H1 (cell line): Measurements from ENCODE around the gene MRPL20. TPM values are rescaled to one million over a fixed set of nuclear protein-coding genes. Genes with fewer than 3 reads are reported as not detected.

ENCODE experiments used
- CTCF ChIA-PET: fragments of 300-600 bp; sonication (Branson Sonifier 250); formaldehyde crosslinking; loops from one replicate; lab custom pipeline; 2021; ENCODE audit not compliant: partially characterized antibody; lab: Charles Lee
- POLR2A ChIA-PET: fragments of 300-600 bp; sonication (Branson Sonifier 250); formaldehyde crosslinking; loops from one replicate; lab custom pipeline; 2021; ENCODE audit warnings: inconsistent platforms; ENCODE audit not compliant: partially characterized antibody; lab: Charles Lee
- DNase-seq, 2 experiments: peaks; one replicate each; pipeline versions ENCODE4 v3.0.0 to v3.0.0-alpha.2; 2010 to 2022; ENCODE audit warnings: low spot score in 2 of 2, low read depth in 1 of 2, mixed read lengths in 1 of 2
- FAIRE-seq: peaks from 2 replicates; lab custom pipeline; 2011; peaks lifted over from hg19 to GRCh38; lab: Jason Lieb, UNC
- H2AFZ ChIP-seq: 2 replicates; pipeline ENCODE4 v1.8.1; 2012; ENCODE audit warnings: low read length, inconsistent platforms
- H2AK5ac ChIP-seq: 2 replicates; pipeline ENCODE4 v1.6.1; 2013; ENCODE audit warnings: low read depth, low read length
- H2BK120ac ChIP-seq: replicated peaks from 2 replicates; pipeline ENCODE3; 2013; ENCODE audit warnings: low read depth, low read length, inconsistent platforms
- H2BK12ac ChIP-seq: 2 replicates; pipeline ENCODE4 v1.6.1; 2013; ENCODE audit warnings: low read depth, low read length
- H2BK15ac ChIP-seq: 2 replicates; pipeline ENCODE4 v1.6.1; 2013; ENCODE audit warnings: low read length
- H2BK20ac ChIP-seq: 2 replicates; pipeline ENCODE4 v1.6.1; 2013; ENCODE audit warnings: low read length
- H2BK5ac ChIP-seq: 2 replicates; pipeline ENCODE4 v1.6.1; 2013; ENCODE audit warnings: low read depth, low read length
- H3K14ac ChIP-seq: 2 replicates; pipeline ENCODE4 v1.6.1; 2013; ENCODE audit warnings: inconsistent platforms; ENCODE audit not compliant: insufficient read length
- H3K18ac ChIP-seq: 2 replicates; pipeline ENCODE4 v1.6.1; 2013; ENCODE audit warnings: low read length; ENCODE audit errors: extremely low read depth
- H3K23ac ChIP-seq: 2 replicates; pipeline ENCODE4 v1.6.1; 2013; ENCODE audit warnings: inconsistent platforms; ENCODE audit not compliant: insufficient read length
- H3K23me2 ChIP-seq: 2 replicates; pipeline ENCODE4 v1.6.1; 2013; ENCODE audit warnings: low read depth, low read length
- H3K27ac ChIP-seq: 2 replicates; pipeline ENCODE4 v1.6.1; 2011; ENCODE audit warnings: low read depth, low read length, inconsistent platforms
- H3K27me3 ChIP-seq, 4 experiments: replicated peaks in 1 of 4; 1 replicate in 1 of 4; 2 replicates in 3 of 4; pipeline versions ENCODE4 v1.6.1 to v1.8.1; 2011 to 2013; ENCODE audit warnings: low read length in 3 of 4, mild to moderate bottlenecking in 3 of 4, inconsistent platforms in 2 of 4, mixed read lengths in 2 of 4, moderate library complexity in 1 of 4; ENCODE audit not compliant: control insufficient read depth in 3 of 4, insufficient read depth in 3 of 4; ENCODE audit errors: extremely low read depth in 1 of 4
- H3K36me3 ChIP-seq, 4 experiments: 2 replicates each; pipeline versions ENCODE4 v1.6.1 to v1.8.1; 2011 to 2013; ENCODE audit warnings: mild to moderate bottlenecking in 4 of 4, low read length in 3 of 4, moderate library complexity in 2 of 4, control low read depth in 1 of 4, inconsistent platforms in 1 of 4; ENCODE audit not compliant: insufficient read depth in 4 of 4, control insufficient read depth in 2 of 4
- H3K4ac ChIP-seq: replicated peaks from 2 replicates; pipeline ENCODE3; 2013; ENCODE audit warnings: low read length, low read depth, mixed read lengths, inconsistent platforms; ENCODE audit not compliant: insufficient read length
- H3K4me1 ChIP-seq, 4 experiments: replicated peaks in 1 of 4; 1 replicate in 1 of 4; 2 replicates in 3 of 4; pipeline versions ENCODE4 v1.6.1 to v1.8.1; 2011 to 2013; ENCODE audit warnings: low read length in 3 of 4, inconsistent platforms in 2 of 4, mixed read lengths in 1 of 4; ENCODE audit not compliant: insufficient read depth in 4 of 4, control insufficient read depth in 3 of 4
- H3K4me2 ChIP-seq, 2 experiments: 2 replicates each; pipeline versions ENCODE4 v1.6.1 to v1.8.1; 2011 to 2013; ENCODE audit warnings: low read depth in 2 of 2, low read length in 2 of 2, control low read depth in 1 of 2, inconsistent platforms in 1 of 2, mild to moderate bottlenecking in 1 of 2; ENCODE audit not compliant: insufficient read depth in 1 of 2
- H3K4me3 ChIP-seq, 4 experiments: fragments of 200-600, 300-600 bp in 1 of 4; sonication (generic), shearing (Covaris generic), sonication (Bioruptor Twin) in 1 of 4; 2 replicates each; pipeline versions ENCODE4 v1.5.1 to v1.8.1; 2011 to 2016; ENCODE audit warnings: low read length in 4 of 4, low read depth in 3 of 4, control low read depth in 2 of 4, inconsistent platforms in 2 of 4, mild to moderate bottlenecking in 2 of 4, mixed read lengths in 1 of 4, moderate library complexity in 1 of 4; ENCODE audit not compliant: insufficient read depth in 2 of 4; ENCODE audit errors: extremely low read depth in 1 of 4
- H3K56ac ChIP-seq: replicated peaks from 2 replicates; pipeline ENCODE3; 2013; ENCODE audit warnings: low read depth, mild to moderate bottlenecking, mixed read lengths, low read length, inconsistent platforms; ENCODE audit not compliant: insufficient read length
- H3K79me1 ChIP-seq: 2 replicates; pipeline ENCODE4 v1.6.1; 2013; ENCODE audit warnings: low read depth, low read length, control low read depth
- H3K79me2 ChIP-seq, 2 experiments: 2 replicates each; pipeline versions ENCODE4 v1.6.1 to v1.8.1; 2012 to 2013; ENCODE audit warnings: low read length in 2 of 2, mild to moderate bottlenecking in 2 of 2, inconsistent platforms in 1 of 2; ENCODE audit not compliant: insufficient read depth in 2 of 2, control insufficient read depth in 1 of 2
- H3K9ac ChIP-seq, 4 experiments: replicated peaks in 1 of 4; 1 replicate in 1 of 4; 2 replicates in 3 of 4; pipeline versions ENCODE4 v1.6.1 to v1.8.1; 2011 to 2013; ENCODE audit warnings: low read depth in 3 of 4, low read length in 3 of 4, control low read depth in 2 of 4, mild to moderate bottlenecking in 2 of 4, moderate library complexity in 2 of 4, inconsistent platforms in 1 of 4; ENCODE audit errors: extremely low read depth in 1 of 4
- H3K9me3 ChIP-seq, 2 experiments: 2 replicates each; pipeline versions ENCODE4 v1.6.1 to v1.8.1; 2012 to 2013; ENCODE audit warnings: mild to moderate bottlenecking in 2 of 2, moderate library complexity in 2 of 2, control low read depth in 1 of 2, inconsistent platforms in 1 of 2, low read depth in 1 of 2, low read length in 1 of 2, mixed read lengths in 1 of 2; ENCODE audit not compliant: insufficient read depth in 2 of 2
- H4K20me1 ChIP-seq, 2 experiments: replicated peaks in 1 of 2; 2 replicates each; pipeline versions ENCODE3 to v1.8.1; 2011 to 2013; ENCODE audit warnings: inconsistent platforms in 2 of 2, low read length in 2 of 2, mild to moderate bottlenecking in 1 of 2; ENCODE audit not compliant: insufficient read depth in 2 of 2, control insufficient read depth in 1 of 2
- H4K5ac ChIP-seq: 2 replicates; pipeline ENCODE4 v1.6.1; 2013; ENCODE audit warnings: low read length, low read depth, mixed read lengths, inconsistent platforms; ENCODE audit not compliant: insufficient read length
- H4K8ac ChIP-seq: 2 replicates; pipeline ENCODE4 v1.8.0; 2013; ENCODE audit warnings: mild to moderate bottlenecking, moderate library complexity, low read length, inconsistent platforms; ENCODE audit not compliant: insufficient read depth; ENCODE audit errors: extremely low read depth
- H4K91ac ChIP-seq: replicated peaks from 2 replicates; pipeline ENCODE3; 2013; ENCODE audit warnings: low read length, mixed read lengths, inconsistent platforms; ENCODE audit not compliant: insufficient read length
- BACH1 ChIP-seq: IDR thresholded peaks from 2 replicates; pipeline ENCODE4 v1.6.1; 2012; ENCODE audit warnings: low read length, improper control_type of control experiment
- NRF1 ChIP-seq: IDR thresholded peaks from 2 replicates; pipeline ENCODE4 v1.6.1; 2011; ENCODE audit warnings: mild to moderate bottlenecking, low read depth, low read length, improper control_type of control experiment
- WGBS, 2 experiments: shearing (Covaris generic) in 1 of 2; methylation state at CpG; one replicate each; pipeline versions ENCODE4 v1.1.6 to v1.1.7; 2013 to 2015; ENCODE audit warnings: low lambda C conversion rate in 2 of 2, mixed read lengths in 2 of 2, inconsistent platforms in 1 of 2, low coverage in 1 of 2, missing lambda C conversion rate in 1 of 2; ENCODE audit not compliant: insufficient replicate concordance in 2 of 2, insufficient coverage in 1 of 2, insufficient read length in 1 of 2; ENCODE audit errors: extremely low coverage in 1 of 2, missing lambda C conversion rate in 1 of 2; 5-methylcytosine and 5-hydroxymethylcytosine counted together
- polyA plus RNA-seq, 7 experiments: library from polyadenylated mRNA; depleted of rRNA in 3 of 7; stranded (reverse) in 5 of 7; unstranded in 2 of 7; fragments of >200 nt in 5 of 7; fragments of 200-250 nt in 2 of 7; gene quantifications; 1 replicate in 5 of 7; 2 replicates in 1 of 7; 4 replicates in 1 of 7; pipeline versions ENCODE4 v1.2.1 to v1.2.3, GENCODE V29; 2011 to 2013; ENCODE audit warnings: missing spikeins in 2 of 7, mixed read lengths in 2 of 7
- total RNA-seq: library from RNA; stranded (reverse); fragmentation: NEBNext Ultra II Directional; extraction: Animal tissue kit (Norgen Biotek cat#: 25700); gene quantifications from 2 replicates; pipeline ENCODE4 v1.2.1, GENCODE V29; 2021
- TF ChIP-seq, protein P1 (sequence below): IDR thresholded peaks from 2 replicates; pipeline ENCODE4 v1.6.1; 2012; ENCODE audit warnings: inconsistent platforms

MRPL20 gene
- total and polyA plus RNA-seq, 2 of the 8 experiments (the other 6 are each of a cell fraction or from before 2014, with no cell fraction given) = 126 to 151 TPM

DNA sequence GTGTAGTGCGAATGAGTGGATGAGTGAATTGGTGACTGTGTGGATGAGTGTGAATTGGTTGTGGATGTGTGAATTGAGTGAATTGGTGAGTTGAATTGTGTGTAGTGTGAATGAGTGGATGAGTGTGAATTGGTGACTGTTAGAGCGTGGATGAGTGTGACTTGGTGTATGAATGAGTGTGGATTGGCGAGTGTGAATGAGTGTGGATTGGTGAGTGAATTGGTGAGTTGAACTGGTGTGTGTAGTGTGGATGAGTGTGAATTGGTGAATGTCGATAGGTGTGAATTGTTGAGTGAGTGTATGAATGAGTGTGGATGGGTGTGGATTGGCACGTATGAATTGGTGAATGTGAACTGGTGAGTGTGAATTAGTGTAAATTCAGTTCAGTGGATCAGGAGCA, 39.8 kb downstream of the MRPL20 start:
- CTCF ChIA-PET = no interaction called here
- H3K18ac ChIP-seq = no peak overlapping the region
- no peak overlapping the region for H4K8ac ChIP-seq
- WGBS, 2 experiments = 87 to 100% methylated on average over 5 of the region's 5 CpGs
- no peak overlapping the region for H3K27ac ChIP-seq
- H3K4me2 ChIP-seq = no peak overlapping the region
- H3K4ac ChIP-seq = no peak overlapping the region
- no peak overlapping the region for H3K14ac ChIP-seq
- POLR2A ChIA-PET = interaction anchor here (0.8 to 33.4 kb wide), 2 partner anchors 29 to 57 kb away, joined by 3 to 719 read pairs; partner anchors contain the start of genes CCNL2 and MRPL20
- H3K9ac ChIP-seq = no peak overlapping the region
- peak overlapping the region; percentile 82; the same call in 1 of the 2 replicates for H2AK5ac ChIP-seq
- H3K27me3 ChIP-seq = no peaks in the 10 kb centered on the region; a peak in 1 of 7 replicates
- peaks cover 0 to 7% (median 5%) of the 10 kb centered on the region in 4 experiments; a peak in 5 of 7 replicates for H3K4me1 ChIP-seq
- DNase-seq = no peak
- no peak overlapping the region for H2BK5ac ChIP-seq
- TF ChIP-seq NRF1 = no peak
- TF ChIP-seq BACH1 = peak; percentile 29
- TF ChIP-seq, protein P1, sequence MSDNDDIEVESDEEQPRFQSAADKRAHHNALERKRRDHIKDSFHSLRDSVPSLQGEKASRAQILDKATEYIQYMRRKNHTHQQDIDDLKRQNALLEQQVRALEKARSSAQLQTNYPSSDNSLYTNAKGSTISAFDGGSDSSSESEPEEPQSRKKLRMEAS = no peak
- TF ChIP-seq, all 59 proteins: peak for 1
- peaks cover 17% of the 10 kb centered on the region; the same call in 1 of the 2 replicates for H3K23me2 ChIP-seq
- H2AFZ ChIP-seq = no peak overlapping the region
- H3K56ac ChIP-seq = peak overlapping the region; percentile 94
- no peak overlapping the region for H2BK12ac ChIP-seq
- no peak overlapping the region for H4K5ac ChIP-seq
- peaks cover 12 to 18% of the 10 kb centered on the region in 2 experiments; a peak in 3 of 4 replicates for H3K9me3 ChIP-seq
- H3K23ac ChIP-seq = no peak overlapping the region
- H2BK120ac ChIP-seq = no peak overlapping the region
- H3K4me3 ChIP-seq = no peak overlapping the region
- no peaks in the 10 kb centered on the region for H3K79me2 ChIP-seq
- no peaks in the 10 kb centered on the region; a peak in 1 of 8 replicates for H3K36me3 ChIP-seq
- no peaks in the 10 kb centered on the region for H3K79me1 ChIP-seq
- no peak overlapping the region for H2BK15ac ChIP-seq
- H4K91ac ChIP-seq = no peak overlapping the region
- H4K20me1 ChIP-seq = peaks cover 0 to 9% of the 10 kb centered on the region in 2 experiments
- no peak for FAIRE-seq
- H2BK20ac ChIP-seq = no peak overlapping the region; the same call in 1 of the 2 replicates
